HL-60 (cell line): ENCODE results near the gene WRAP73.

Source experiments
- DNase-seq, 2 experiments: peaks; one replicate each; pipeline ENCODE4 v3.0.0-alpha.2; 2010 to 2020; ENCODE audit warnings: low read depth in 1 of 2, low spot score in 1 of 2
- H3K27ac ChIP-seq: fragments of 250-450 bp; sonication (Bioruptor Pico); replicated peaks from 2 replicates; pipeline ENCODE4 v1.5.1; 2020; ENCODE audit warnings: mild to moderate bottlenecking, moderate library complexity
- H3K27me3 ChIP-seq: fragments of 250-450 bp; sonication (Bioruptor Pico); 2 replicates; pipeline ENCODE4 v1.5.1; 2021; ENCODE audit warnings: mild to moderate bottlenecking, moderate library complexity; ENCODE audit not compliant: insufficient read depth, poor library complexity, severe bottlenecking
- H3K4me3 ChIP-seq: replicated peaks from 2 replicates; pipeline ENCODE4 v1.5.1; 2011; ENCODE audit warnings: mild to moderate bottlenecking, control low read depth, low read length; ENCODE audit not compliant: insufficient read depth
- GABPA ChIP-seq: IDR thresholded peaks from 2 replicates; pipeline ENCODE4 v1.6.1; 2012; ENCODE audit warnings: low read depth
- POLR2AphosphoS5 ChIP-seq: IDR thresholded peaks from 2 replicates; pipeline ENCODE4 v1.6.1; 2012; ENCODE audit warnings: low read depth
- REST ChIP-seq: IDR thresholded peaks from 2 replicates; pipeline ENCODE4 v1.6.1; 2012; ENCODE audit warnings: low read depth; ENCODE audit not compliant: insufficient replicate concordance
- SPI1 ChIP-seq: IDR thresholded peaks from 2 replicates; pipeline ENCODE4 v1.6.1; 2012; ENCODE audit warnings: low read depth, mild to moderate bottlenecking, borderline replicate concordance
- TF ChIP-seq, protein P1 (sequence below): IDR thresholded peaks from one replicate; pipeline ENCODE4 v1.5.1; 2011; ENCODE audit warnings: low read length, control low read depth, inconsistent platforms; ENCODE audit not compliant: insufficient read depth

The WRAP73 gene

GRCh38 chr1:3645666-3646355 lies 4.1 kb downstream of the WRAP73 start:
- DNase-seq: no peak
- TF ChIP-seq SPI1 (no peak), REST (no peak), GABPA (no peak), POLR2AphosphoS5 (no peak)
- TF ChIP-seq, protein P1, sequence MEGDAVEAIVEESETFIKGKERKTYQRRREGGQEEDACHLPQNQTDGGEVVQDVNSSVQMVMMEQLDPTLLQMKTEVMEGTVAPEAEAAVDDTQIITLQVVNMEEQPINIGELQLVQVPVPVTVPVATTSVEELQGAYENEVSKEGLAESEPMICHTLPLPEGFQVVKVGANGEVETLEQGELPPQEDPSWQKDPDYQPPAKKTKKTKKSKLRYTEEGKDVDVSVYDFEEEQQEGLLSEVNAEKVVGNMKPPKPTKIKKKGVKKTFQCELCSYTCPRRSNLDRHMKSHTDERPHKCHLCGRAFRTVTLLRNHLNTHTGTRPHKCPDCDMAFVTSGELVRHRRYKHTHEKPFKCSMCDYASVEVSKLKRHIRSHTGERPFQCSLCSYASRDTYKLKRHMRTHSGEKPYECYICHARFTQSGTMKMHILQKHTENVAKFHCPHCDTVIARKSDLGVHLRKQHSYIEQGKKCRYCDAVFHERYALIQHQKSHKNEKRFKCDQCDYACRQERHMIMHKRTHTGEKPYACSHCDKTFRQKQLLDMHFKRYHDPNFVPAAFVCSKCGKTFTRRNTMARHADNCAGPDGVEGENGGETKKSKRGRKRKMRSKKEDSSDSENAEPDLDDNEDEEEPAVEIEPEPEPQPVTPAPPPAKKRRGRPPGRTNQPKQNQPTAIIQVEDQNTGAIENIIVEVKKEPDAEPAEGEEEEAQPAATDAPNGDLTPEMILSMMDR: no peak
- H3K27me3 ChIP-seq: peaks cover 6% of the 10 kb centered on the region
- H3K4me3 ChIP-seq: no peak overlapping the region
- H3K27ac ChIP-seq: no peak overlapping the region

GRCh38 chr1:3645247-3645646 lies 4.7 kb downstream of the WRAP73 start:
- no peak for DNase-seq
- TF ChIP-seq POLR2AphosphoS5 (no peak), GABPA (no peak), REST (no peak), SPI1 (no peak)
- TF ChIP-seq, protein P1: no peak
- peaks cover under 1% of the 10 kb centered on the region for H3K27me3 ChIP-seq
- no peak overlapping the region for H3K27ac ChIP-seq
- H3K4me3 ChIP-seq: no peak overlapping the region

DNA sequence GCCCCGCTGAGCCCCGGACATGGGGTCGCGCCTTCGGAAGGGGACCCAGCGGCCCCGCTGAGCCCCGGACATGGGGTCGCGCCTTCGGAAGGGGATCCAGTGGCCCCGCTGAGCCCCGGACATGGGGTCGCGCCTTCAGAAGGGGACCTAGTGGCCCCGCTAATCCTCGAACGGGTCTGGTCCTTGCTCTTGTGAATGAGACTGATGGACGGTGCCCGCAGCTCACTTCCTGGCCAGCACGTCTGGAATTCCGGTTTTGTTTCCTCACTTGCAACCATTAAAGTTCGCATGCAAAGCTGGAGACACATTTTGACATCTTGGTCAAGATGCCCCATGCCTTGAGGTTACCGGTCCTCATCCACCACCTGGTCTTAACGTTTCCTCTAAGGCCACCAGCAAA lies 5.6 kb downstream of the WRAP73 start:
- Histone ChIP-seq H3K27ac (no peak overlapping the region), H3K4me3 (no peak overlapping the region), H3K27me3 (no peaks in the 10 kb centered on the region)
- TF ChIP-seq SPI1 (no peak), REST (no peak), GABPA (no peak), POLR2AphosphoS5 (no peak)
- TF ChIP-seq, protein P1: no peak
- DNase-seq: no peak
